Limb (tissue), 2 donors: ENCODE measurements around the gene TTC17.

Source experiments
- DNase-seq, 2 donors: peaks; one replicate each; pipeline ENCODE4 v3.0.0-alpha.2; 2016; ENCODE audit errors: extremely low spot score in 2 of 2

The TTC17 gene

DNA sequence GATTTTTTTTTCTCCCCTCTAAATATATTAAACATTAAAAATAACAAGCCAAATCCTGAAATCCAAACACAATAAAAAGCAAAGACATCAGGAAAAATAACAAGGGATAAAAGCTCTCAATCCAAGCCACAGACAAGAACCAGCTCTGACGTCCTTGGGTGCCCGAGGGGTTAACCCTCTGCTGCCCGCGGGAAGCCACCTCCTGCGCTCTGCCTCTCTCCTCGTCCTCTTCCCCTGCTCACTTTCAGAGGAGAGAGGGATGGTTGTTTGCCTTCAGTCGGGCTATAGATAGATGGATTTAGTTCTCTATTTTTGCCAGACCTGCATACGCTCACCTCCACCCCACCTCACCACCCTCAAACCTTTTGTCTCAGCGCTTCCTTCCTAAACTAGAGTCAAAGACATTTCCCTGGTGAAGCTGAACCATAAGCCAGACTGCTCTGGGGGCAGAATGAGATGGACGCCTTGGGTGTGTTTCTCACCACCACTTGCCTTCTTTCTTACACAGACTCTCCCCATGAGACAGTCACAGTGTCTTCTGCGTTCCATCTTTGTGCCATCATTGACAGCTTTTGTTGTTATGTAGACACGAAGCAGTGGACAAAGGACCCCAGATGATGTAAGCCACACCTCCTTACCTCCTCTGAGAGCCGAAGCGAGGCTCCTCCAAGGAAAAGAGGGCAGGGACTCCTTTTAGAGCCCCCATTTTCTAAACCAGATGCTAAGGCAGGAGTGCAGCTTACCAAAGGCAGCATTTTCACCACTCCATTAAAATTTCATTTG, 179.3 kb downstream of the TTC17 start:
- DNase-seq: no peak

DNA sequence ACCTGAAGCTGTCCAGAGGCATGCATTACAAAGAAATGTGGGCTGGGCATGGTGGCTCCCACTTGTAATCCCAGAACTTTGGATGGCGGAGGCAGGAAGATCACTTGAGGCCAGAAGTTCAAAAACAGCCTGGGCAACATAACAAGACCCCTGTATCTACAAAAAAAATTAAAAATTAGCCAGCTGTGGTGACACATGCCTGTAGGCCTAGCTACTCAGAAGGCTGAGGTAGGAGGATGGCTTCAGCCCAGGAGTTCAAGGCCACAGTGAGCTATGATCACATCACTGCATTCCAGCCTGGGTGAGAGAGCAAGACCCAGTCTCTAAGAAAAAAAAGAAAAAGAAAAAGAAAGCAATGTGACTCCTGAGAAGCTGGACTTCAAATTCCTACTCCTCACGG, 183.3 kb downstream of the TTC17 start:
- DNase-seq: no peak

DNA sequence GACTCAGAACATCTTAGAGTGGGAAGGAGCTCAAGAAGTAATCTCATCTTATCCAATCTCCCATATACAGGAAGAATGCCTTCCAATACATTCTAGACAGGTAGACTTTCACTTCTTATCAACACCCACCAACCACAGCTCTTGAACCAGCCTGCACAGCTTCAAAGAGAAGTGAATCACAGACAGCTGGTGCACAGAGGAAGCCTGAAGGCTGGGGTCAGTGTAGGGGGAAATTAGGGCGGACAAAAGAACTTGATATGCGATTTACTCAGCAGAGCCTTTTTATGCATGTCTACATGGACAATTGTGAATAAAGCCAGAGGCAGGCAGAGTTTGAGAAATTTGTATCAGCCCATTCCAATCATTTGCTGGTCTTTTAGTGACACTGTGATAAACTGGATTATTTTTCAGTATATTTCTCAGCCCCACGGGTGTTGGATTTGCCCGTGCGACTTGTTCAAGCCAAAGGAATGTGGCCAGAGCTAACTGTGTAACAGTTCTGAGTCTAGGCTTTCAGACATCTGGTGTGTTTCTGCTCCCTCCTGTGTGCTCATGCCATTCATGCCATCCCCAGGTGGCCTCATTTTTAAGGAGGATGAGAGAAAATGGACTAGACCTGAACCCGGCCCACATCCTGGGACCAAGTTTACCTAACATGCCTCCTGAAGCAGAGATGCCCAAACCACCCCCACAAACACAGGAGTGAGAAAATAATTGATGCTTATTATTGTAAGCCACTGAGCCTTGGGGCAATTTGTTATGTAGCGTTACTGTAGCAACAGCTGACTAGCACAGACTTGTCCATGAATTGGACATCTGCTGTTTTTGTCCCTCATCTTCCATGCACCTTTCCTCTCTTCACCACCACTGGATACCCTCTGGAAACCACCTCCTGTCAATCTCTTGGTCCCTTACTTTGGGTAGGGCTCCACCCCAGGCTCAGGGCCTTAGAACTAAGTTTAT, 184.3 kb downstream of the TTC17 start:
- no peak for DNase-seq
